ENCODE results near the gene C2CD5.
"Not testable (repeated sequence)": the region's sequence is repeated elsewhere in the genome, so short reads cannot be mapped to it uniquely, and the experiment has no call there.

Gene C2CD5

GRCh38 chr12:22474970-22475720, 69.2 kb downstream of the C2CD5 start:
- DNase-seq, result no peak

- DNase-seq, result no peak
These were observed 71.1 kb downstream of the C2CD5 start for GRCh38 chr12:22473212-22473611.

- DNase-seq, result no peak
These were observed 77.2 kb downstream of the C2CD5 start for GRCh38 chr12:22467190-22467589.

GRCh38 chr12:22463306-22463705, 81.0 kb downstream of the C2CD5 start:
- no peak for DNase-seq

- no peak for DNase-seq
These were observed 82.6 kb downstream of the C2CD5 start for GRCh38 chr12:22461786-22462185.

GRCh38 chr12:22459838-22460490, 84.4 kb downstream of the C2CD5 start:
- no peak for DNase-seq

- no peak for DNase-seq
These were observed 85.9 kb downstream of the C2CD5 start for GRCh38 chr12:22458298-22458937.

- no peak for DNase-seq
These were observed 87.3 kb downstream of the C2CD5 start for GRCh38 chr12:22457085-22457484.

GRCh38 chr12:22453511-22453910, 90.8 kb downstream of the C2CD5 start:
- DNase-seq, result no peak

GRCh38 chr12:22447223-22447622, 97.1 kb downstream of the C2CD5 start:
- DNase-seq, result no peak

GRCh38 chr12:22444317-22444665, 100.1 kb downstream of the C2CD5 start:
- DNase-seq, result not testable (repeated sequence)

- peak; percentile 45 for DNase-seq
These were observed 100.7 kb downstream of the C2CD5 start for GRCh38 chr12:22443379-22444316.

- no peak for DNase-seq
These were observed 107.1 kb downstream of the C2CD5 start for GRCh38 chr12:22437031-22437806.

- no peak for DNase-seq
These were observed 108.8 kb downstream of the C2CD5 start for GRCh38 chr12:22435583-22435982.

- no peak for DNase-seq
These were observed 112.6 kb downstream of the C2CD5 start for GRCh38 chr12:22431693-22432251.

- DNase-seq, result peak; percentile 4
These were observed 127.5 kb downstream of the C2CD5 start for GRCh38 chr12:22416801-22417200.

GRCh38 chr12:22415342-22416309, 128.7 kb downstream of the C2CD5 start:
- DNase-seq, result no peak

- DNase-seq, result no peak
These were observed 129.6 kb downstream of the C2CD5 start for GRCh38 chr12:22414742-22415141.

GRCh38 chr12:22413592-22413991, 130.8 kb downstream of the C2CD5 start:
- no peak for DNase-seq

GRCh38 chr12:22412581-22412980, 131.8 kb downstream of the C2CD5 start:
- no peak for DNase-seq

GRCh38 chr12:22410486-22410885, 133.9 kb downstream of the C2CD5 start:
- no peak for DNase-seq

Data from NCI-H1436 treated with DMSO at 0.1 percent for 48 hours (cell line).